ENCODE measurements around the gene PLAC9.

Gene PLAC9

GRCh38 chr10:80194373-80195045 is 62.0 kb downstream of the PLAC9 start:
- TF ChIP-seq CTCF (IDR thresholded peaks at IDR 0.05; ENCODE audit: low read depth, low read length, poor library complexity, severe bottlenecking) (no peak), EZH2phosphoT487 (IDR thresholded peaks at IDR 0.05; ENCODE audit: borderline replicate concordance, low read length) (no peak)
- Histone ChIP-seq H3K27me3 (ENCODE audit: control insufficient read depth, low read length) (no peaks in the 10 kb centered on the region), H3K36me3 (ENCODE audit: control insufficient read depth, low read length) (peaks cover 28% of the 10 kb centered on the region), H3K4me3 (ENCODE audit: low read length) (no peak overlapping the region), H3K4me2 (ENCODE audit: low read length) (no peak overlapping the region), H3K27ac (ENCODE audit: low read depth, low read length) (no peak overlapping the region), H3K79me2 (ENCODE audit: control insufficient read depth, low read length) (peaks cover 98% of the 10 kb centered on the region), H3F3A (ENCODE audit: control insufficient read depth, insufficient read depth) (no peaks in the 10 kb centered on the region), H3K4me1 (ENCODE audit: control insufficient read depth, low read length) (peaks cover 15% of the 10 kb centered on the region), H4K20me1 (ENCODE audit: control insufficient read depth, insufficient read depth, low read depth, low read length) (no peaks in the 10 kb centered on the region), H3K9me2 (replicated peaks; ENCODE audit: control insufficient read depth, low read length) (no peaks in the 10 kb centered on the region), H3K9me3 (ENCODE audit: control insufficient read depth, insufficient read depth, low read length) (peaks cover 8% of the 10 kb centered on the region; the same call in 1 of the 2 replicates)
